Parathyroid adenoma (tissue), 2 donors: ENCODE measurements around the gene CXCL10.

Experiments
- H2AFZ ChIP-seq: fragments of 300-600 bp; sonication (generic); one replicate; pipeline ENCODE4 v1.7.0; 2017; ENCODE audit warnings: antibody characterized with exemption, mild to moderate bottlenecking
- H3K27ac ChIP-seq: fragments of 300-600 bp; sonication (generic); one replicate; pipeline ENCODE4 v1.7.0; 2017
- H3K27me3 ChIP-seq: fragments of 300-600 bp; sonication (generic); one replicate; pipeline ENCODE4 v1.7.0; 2017; ENCODE audit warnings: low read length; ENCODE audit not compliant: control insufficient read depth, insufficient read depth
- H3K36me3 ChIP-seq: fragments of 300-600 bp; sonication (generic); one replicate; pipeline ENCODE4 v1.7.0; 2017; ENCODE audit warnings: low read length; ENCODE audit not compliant: control insufficient read depth, insufficient read depth
- H3K4me1 ChIP-seq: fragments of 300-600 bp; sonication (generic); one replicate; pipeline ENCODE4 v1.7.0; 2017; ENCODE audit warnings: control low read depth
- H3K4me2 ChIP-seq: fragments of 300-600 bp; sonication (generic); one replicate; pipeline ENCODE4 v1.7.0; 2017; ENCODE audit warnings: low read length
- H3K4me3 ChIP-seq: fragments of 300-600 bp; sonication (generic); one replicate; pipeline ENCODE4 v1.7.0; 2017; ENCODE audit warnings: low read depth, low read length
- H3K79me2 ChIP-seq: fragments of 300-600 bp; sonication (generic); one replicate; pipeline ENCODE4 v1.7.0; 2017; ENCODE audit warnings: control low read depth
- H3K9ac ChIP-seq: fragments of 300-600 bp; sonication (generic); one replicate; pipeline ENCODE4 v1.7.0; 2017; ENCODE audit warnings: mild to moderate bottlenecking
- H3K9me3 ChIP-seq: fragments of 300-600 bp; sonication (generic); one replicate; pipeline ENCODE4 v1.7.0; 2017; ENCODE audit warnings: low read length; ENCODE audit not compliant: control insufficient read depth
- TF ChIP-seq, protein P1 (sequence below): fragments of 300-600 bp; sonication (generic); IDR thresholded peaks from one replicate; pipeline ENCODE4 v1.7.0; 2017; ENCODE audit warnings: antibody characterized with exemption, mild to moderate bottlenecking
- donor health status: primary hyperparathyroidism.

CXCL10 gene

DNA sequence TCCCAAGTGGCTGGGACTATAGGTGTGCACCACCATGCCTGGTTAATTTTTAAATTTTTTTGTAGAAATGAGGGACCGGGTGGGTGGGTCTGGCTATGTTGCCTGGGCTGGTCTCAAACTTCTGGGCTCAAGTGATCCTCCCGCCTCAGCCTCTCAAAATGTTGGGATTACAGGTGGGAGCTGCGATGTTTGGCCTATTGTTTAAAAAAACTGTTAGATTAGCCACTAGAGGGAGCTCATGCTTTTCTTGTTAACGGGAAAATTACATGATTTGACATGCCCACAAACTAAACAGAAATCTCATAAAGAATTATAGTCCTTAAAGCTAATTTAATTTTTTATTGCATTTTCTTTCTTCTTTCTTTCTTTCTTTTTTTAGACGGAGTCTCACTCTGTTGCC is 27.6 kb downstream of the CXCL10 start:
- Histone ChIP-seq H3K36me3 (no peaks in the 10 kb centered on the region), H3K27ac (no peak overlapping the region), H3K9me3 (no peaks in the 10 kb centered on the region), H3K9ac (no peak overlapping the region), H3K27me3 (no peaks in the 10 kb centered on the region), H3K4me3 (no peak overlapping the region), H2AFZ (no peak overlapping the region), H3K79me2 (peaks cover 3% of the 10 kb centered on the region), H3K4me2 (no peak overlapping the region), H3K4me1 (no peaks in the 10 kb centered on the region)
- TF ChIP-seq, protein P1, sequence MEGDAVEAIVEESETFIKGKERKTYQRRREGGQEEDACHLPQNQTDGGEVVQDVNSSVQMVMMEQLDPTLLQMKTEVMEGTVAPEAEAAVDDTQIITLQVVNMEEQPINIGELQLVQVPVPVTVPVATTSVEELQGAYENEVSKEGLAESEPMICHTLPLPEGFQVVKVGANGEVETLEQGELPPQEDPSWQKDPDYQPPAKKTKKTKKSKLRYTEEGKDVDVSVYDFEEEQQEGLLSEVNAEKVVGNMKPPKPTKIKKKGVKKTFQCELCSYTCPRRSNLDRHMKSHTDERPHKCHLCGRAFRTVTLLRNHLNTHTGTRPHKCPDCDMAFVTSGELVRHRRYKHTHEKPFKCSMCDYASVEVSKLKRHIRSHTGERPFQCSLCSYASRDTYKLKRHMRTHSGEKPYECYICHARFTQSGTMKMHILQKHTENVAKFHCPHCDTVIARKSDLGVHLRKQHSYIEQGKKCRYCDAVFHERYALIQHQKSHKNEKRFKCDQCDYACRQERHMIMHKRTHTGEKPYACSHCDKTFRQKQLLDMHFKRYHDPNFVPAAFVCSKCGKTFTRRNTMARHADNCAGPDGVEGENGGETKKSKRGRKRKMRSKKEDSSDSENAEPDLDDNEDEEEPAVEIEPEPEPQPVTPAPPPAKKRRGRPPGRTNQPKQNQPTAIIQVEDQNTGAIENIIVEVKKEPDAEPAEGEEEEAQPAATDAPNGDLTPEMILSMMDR, result peak; percentile 54

DNA sequence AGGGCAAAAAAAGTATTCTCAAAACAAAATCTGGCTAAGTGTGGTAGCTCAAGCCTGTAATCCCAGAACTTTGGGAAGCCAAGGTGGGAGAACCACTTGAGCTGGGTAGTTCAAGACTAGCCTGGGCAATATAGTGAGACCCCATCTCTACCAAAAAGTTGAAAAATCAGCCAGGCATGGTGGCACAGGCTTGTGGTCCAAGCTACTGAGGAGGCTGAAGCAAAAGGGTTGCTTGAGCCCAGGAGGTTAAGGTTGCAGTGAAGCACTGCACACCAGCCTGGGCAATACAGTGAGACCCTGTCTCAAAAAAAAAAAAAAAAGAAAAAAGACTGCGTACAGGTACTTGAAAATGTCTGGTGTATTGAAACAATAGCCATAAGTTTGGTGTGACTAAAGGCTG is 30.8 kb downstream of the CXCL10 start:
- Histone ChIP-seq H2AFZ (no peak overlapping the region), H3K9me3 (no peaks in the 10 kb centered on the region), H3K4me1 (no peaks in the 10 kb centered on the region), H3K27ac (no peak overlapping the region), H3K27me3 (no peaks in the 10 kb centered on the region), H3K4me2 (no peak overlapping the region), H3K9ac (no peak overlapping the region), H3K4me3 (no peak overlapping the region), H3K36me3 (no peaks in the 10 kb centered on the region), H3K79me2 (peaks cover 20% of the 10 kb centered on the region)
- TF ChIP-seq, protein P1, result no peak

- no peaks in the 10 kb centered on the region for H3K9me3 ChIP-seq
- TF ChIP-seq, protein P1, result no peak
- H2AFZ ChIP-seq, result peak overlapping the region; percentile 94
- H3K36me3 ChIP-seq, result no peaks in the 10 kb centered on the region
- peak overlapping the region; percentile 24 for H3K27ac ChIP-seq
- H3K79me2 ChIP-seq, result peaks cover 20% of the 10 kb centered on the region
- peak overlapping the region; percentile 77 for H3K4me2 ChIP-seq
- peak overlapping the region; percentile 88 for H3K4me3 ChIP-seq
- H3K27me3 ChIP-seq, result no peaks in the 10 kb centered on the region
- H3K4me1 ChIP-seq, result no peaks in the 10 kb centered on the region
- H3K9ac ChIP-seq, result no peak overlapping the region
Measured at GRCh38 chr4:75989846-75990528, 33.3 kb downstream of the CXCL10 start.

DNA sequence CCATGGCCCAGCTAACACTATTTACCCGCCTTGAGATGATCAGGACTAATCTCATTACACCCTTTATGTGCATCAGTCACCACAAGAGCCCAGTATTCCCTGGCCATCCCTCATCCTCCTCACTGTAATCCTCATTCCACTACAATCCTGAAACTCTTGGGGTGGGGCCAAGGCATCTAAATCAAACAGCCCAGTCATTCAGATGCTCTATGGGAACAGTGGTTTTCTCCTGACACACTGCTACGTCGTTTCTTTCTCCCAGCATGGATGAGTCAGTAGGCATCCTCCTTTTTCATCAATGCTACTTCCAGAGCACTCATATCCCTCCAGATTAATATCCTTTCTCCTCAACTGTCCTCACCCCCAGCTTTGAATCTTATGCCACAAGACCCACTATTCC is 38.2 kb downstream of the CXCL10 start:
- Histone ChIP-seq H3K4me1 (no peaks in the 10 kb centered on the region), H3K79me2 (peaks cover 11% of the 10 kb centered on the region), H3K27ac (no peak overlapping the region), H3K36me3 (no peaks in the 10 kb centered on the region), H3K9ac (no peak overlapping the region), H3K27me3 (no peaks in the 10 kb centered on the region), H2AFZ (no peak overlapping the region), H3K9me3 (no peaks in the 10 kb centered on the region), H3K4me3 (no peak overlapping the region), H3K4me2 (no peak overlapping the region)
- TF ChIP-seq, protein P1, result no peak

DNA sequence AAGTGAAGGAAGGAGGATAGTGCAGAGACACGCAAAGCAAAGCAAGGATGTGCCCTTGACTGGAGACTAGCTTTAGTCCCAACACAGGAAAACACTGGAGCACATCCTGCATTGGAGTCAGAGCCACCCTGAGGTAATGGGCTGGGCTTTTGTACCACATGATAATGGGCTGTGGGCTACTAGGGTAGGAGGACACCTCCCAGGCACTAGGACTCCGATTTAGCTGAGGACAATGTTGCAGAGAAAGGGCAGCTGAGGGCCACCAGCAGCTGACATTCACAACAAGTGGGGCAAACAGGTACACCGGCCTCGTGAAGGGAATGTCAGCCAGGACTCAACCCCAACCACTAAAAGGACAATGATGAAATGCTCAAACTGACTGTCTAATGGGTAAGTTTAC is 42.7 kb downstream of the CXCL10 start:
- H3K4me2 ChIP-seq, result no peak overlapping the region
- no peak overlapping the region for H3K9ac ChIP-seq
- no peaks in the 10 kb centered on the region for H3K79me2 ChIP-seq
- H3K27ac ChIP-seq, result no peak overlapping the region
- no peaks in the 10 kb centered on the region for H3K36me3 ChIP-seq
- TF ChIP-seq, protein P1, result no peak
- H3K27me3 ChIP-seq, result no peaks in the 10 kb centered on the region
- no peaks in the 10 kb centered on the region for H3K4me1 ChIP-seq
- no peak overlapping the region for H3K4me3 ChIP-seq
- no peak overlapping the region for H2AFZ ChIP-seq
- no peaks in the 10 kb centered on the region for H3K9me3 ChIP-seq
